SU-DHL-6 (cell line): ENCODE measurements around the gene EHD4.

ENCODE experiments used
- CTCF ChIP-seq: fragments of 200-600 bp; sonication (generic); IDR thresholded peaks from one replicate; pipeline ENCODE4 v1.5.1; 2017; ENCODE audit warnings: antibody characterized with exemption, mild to moderate bottlenecking, low read length, moderate library complexity; ENCODE audit not compliant: insufficient read depth, poor library complexity, severe bottlenecking
- EZH2phosphoT487 ChIP-seq: fragments of 200-600 bp; sonication (generic), shearing (Covaris generic); conservative IDR thresholded peaks from 2 replicates; pipeline ENCODE4 v1.6.1; 2018; ENCODE audit warnings: mild to moderate bottlenecking, antibody characterized with exemption, low read length, moderate library complexity, mixed read lengths

- no peak for TF ChIP-seq CTCF
- no peak for TF ChIP-seq EZH2phosphoT487
Observed at GRCh38 chr15:41900526-41901380, 71.6 kb downstream of the EHD4 start.
